ENCODE results near the gene KIAA1958.

Gene KIAA1958

DNA sequence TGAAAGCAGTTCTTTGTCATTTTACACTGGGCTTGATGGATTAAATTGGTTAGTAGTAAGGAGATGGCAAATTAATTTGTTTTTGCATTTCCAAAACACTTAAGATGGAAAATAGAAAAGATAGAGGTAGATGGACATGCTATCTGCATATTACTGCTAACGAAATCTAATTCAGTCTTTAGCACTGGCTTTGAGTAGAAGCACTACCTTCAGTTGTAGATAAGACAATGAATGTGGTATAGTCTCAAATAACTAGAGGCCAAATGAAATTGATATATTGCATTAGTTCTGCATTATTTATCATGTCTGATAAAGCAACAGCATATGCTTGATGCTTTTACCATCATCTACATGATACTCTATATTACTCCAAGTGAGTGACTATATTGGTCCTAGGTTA is 33.4 kb downstream of the KIAA1958 start:
- TF ChIP-seq, protein P1, sequence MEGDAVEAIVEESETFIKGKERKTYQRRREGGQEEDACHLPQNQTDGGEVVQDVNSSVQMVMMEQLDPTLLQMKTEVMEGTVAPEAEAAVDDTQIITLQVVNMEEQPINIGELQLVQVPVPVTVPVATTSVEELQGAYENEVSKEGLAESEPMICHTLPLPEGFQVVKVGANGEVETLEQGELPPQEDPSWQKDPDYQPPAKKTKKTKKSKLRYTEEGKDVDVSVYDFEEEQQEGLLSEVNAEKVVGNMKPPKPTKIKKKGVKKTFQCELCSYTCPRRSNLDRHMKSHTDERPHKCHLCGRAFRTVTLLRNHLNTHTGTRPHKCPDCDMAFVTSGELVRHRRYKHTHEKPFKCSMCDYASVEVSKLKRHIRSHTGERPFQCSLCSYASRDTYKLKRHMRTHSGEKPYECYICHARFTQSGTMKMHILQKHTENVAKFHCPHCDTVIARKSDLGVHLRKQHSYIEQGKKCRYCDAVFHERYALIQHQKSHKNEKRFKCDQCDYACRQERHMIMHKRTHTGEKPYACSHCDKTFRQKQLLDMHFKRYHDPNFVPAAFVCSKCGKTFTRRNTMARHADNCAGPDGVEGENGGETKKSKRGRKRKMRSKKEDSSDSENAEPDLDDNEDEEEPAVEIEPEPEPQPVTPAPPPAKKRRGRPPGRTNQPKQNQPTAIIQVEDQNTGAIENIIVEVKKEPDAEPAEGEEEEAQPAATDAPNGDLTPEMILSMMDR (IDR thresholded peaks at IDR 0.05; ENCODE audit: low read depth, low read length, missing control alignments): no peak
- no peak for DNase-seq (ENCODE audit: extremely low read depth, low read depth)

DNA sequence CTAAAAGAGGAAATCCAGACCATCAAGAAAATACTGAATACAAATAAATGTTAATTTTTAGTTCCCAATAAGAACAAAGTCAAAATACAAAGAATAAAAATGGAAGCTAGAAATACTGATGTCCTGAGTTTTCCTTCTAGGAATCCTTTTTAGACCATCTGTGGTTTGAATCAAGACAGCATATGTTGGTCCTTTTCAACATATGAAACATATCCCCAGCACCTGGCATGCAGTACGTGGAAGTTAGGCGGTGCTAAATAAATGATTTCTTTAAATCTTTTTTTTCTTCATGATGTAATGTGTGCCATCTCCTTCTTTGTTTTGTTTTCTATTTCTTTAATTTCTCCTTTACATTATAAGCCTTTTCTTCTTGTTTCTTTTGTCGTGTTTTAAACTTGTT is 34.0 kb downstream of the KIAA1958 start:
- no peak overlapping the region for H3K4me3 ChIP-seq (replicated peaks; ENCODE audit: low read depth, low read length)
- TF ChIP-seq, protein P1 (IDR thresholded peaks at IDR 0.05; ENCODE audit: low read depth, low read length, missing control alignments): no peak
- DNase-seq (ENCODE audit: extremely low read depth, low read depth): no peak

More for the DNA sequence above, 33.4 kb downstream of the KIAA1958 start:
- no peak overlapping the region for H3K4me3 ChIP-seq (replicated peaks; ENCODE audit: low read depth, low read length)

DNA sequence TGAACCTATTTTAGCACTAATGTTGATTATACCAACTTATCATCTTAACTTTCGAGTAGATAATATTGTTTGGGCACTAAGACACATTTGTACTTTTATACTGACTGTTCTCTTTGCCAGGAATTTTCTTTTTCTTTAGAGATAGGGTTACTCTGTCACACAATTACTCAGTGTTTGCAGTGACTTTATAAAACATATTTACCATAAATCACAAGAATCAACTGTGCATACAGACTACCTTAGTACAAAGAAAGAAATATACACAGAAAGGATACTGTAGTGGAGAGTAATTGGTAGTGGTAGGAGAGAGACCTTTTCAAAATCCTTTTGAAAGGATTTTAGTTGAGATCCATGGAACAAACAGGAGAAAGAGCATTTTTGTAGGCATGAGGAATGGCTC is 40.3 kb downstream of the KIAA1958 start:
- H3K4me3 ChIP-seq (replicated peaks; ENCODE audit: low read depth, low read length): no peak overlapping the region
- TF ChIP-seq, protein P1 (IDR thresholded peaks at IDR 0.05; ENCODE audit: low read depth, low read length, missing control alignments): no peak
- DNase-seq (ENCODE audit: extremely low read depth, low read depth): no peak

DNA sequence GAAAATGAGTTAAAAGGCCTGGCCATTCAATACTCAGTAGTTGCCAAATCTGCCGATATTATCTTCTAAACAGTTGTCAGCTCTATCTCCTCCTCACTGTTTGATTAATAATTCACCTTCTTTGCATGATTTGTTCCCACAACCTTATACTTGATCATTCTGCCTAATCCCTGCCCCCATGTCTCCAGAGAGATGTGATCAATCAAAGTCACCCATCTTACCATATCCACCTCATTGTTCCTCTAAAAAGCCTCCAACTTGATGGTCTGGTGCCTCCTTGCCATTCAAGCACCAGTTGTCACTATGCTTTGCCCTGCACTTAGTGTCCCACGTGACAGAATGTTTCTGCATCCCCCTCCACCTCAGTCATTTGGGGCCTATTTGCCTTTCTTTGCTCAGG is 41.3 kb downstream of the KIAA1958 start:
- no peak overlapping the region for H3K4me3 ChIP-seq (replicated peaks; ENCODE audit: low read depth, low read length)
- TF ChIP-seq, protein P1 (IDR thresholded peaks at IDR 0.05; ENCODE audit: low read depth, low read length, missing control alignments): no peak
- DNase-seq (ENCODE audit: extremely low read depth, low read depth): no peak

DNA sequence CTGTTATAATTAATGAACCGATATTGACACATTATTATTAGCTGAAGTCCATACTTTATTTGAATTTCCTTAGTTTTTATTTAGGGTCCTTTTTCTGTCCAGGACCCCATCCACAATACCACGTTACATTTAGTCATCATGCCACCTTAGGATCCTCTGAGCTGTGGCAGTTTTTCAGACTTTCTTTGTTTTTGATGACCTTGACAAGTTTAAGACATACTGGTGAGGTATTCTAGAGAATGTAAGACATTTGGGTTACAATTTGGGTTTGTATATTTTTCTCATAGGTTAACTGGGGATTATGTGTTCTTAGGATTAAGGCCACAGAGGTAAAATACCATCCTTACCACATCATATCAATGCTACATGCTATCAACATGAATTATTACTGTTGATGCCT is 42.7 kb downstream of the KIAA1958 start:
- TF ChIP-seq, protein P1 (IDR thresholded peaks at IDR 0.05; ENCODE audit: low read depth, low read length, missing control alignments): no peak
- no peak overlapping the region for H3K4me3 ChIP-seq (replicated peaks; ENCODE audit: low read depth, low read length)
- no peak for DNase-seq (ENCODE audit: extremely low read depth, low read depth)

DNA sequence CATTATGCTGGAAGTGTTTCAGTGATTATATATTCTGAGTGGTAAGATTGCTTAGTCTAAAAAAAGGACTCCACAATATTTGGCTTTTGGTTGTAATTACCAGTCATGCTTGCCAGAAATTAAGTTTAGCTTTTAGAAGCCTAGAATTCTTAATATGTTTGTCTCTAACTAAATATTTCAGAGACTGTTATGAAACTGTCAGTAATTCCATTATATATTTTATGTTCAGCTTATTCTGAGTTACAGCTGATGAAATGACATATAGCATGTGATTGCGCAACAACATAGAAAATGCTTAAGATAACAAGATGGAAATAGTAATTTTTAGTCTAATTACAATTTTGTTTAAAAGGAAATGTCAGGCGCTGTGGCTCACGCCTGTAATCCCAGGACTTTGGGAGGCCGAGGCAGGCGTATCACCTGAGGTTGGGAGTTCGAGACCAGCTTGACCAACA is 44.2 kb downstream of the KIAA1958 start:
- no peak overlapping the region for H3K4me3 ChIP-seq (replicated peaks; ENCODE audit: low read depth, low read length)
- no peak for DNase-seq (ENCODE audit: extremely low read depth, low read depth)
- TF ChIP-seq, protein P1 (IDR thresholded peaks at IDR 0.05; ENCODE audit: low read depth, low read length, missing control alignments): no peak

DNA sequence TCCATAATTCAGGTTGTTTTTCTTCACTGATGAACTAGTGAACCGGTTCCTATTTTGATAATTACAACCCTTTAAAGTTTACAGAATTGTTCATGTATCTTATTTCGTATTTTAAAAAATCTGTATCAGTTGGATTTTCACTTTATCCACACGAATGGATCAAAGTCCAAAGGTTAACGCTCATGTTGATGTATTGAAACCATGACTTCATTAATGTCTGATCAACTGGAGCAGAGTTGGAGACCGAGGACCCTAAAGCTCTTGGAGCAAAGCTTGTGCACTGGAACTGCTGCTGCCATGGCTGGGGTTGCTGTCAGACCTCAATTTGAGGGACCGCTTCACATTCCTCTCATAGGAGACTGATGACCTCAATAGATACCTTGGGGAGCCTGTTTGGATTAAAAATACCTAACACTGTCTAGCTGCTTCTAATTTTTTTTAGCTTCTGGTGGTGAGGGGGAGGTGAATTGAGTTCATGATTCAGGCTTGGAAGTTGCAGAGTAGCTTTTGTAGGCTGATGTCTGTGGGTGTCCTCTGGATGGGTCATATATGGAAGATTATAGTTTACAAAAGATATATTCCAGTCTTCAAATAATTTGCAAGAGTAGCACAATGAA is 45.1 kb downstream of the KIAA1958 start:
- TF ChIP-seq, protein P1 (IDR thresholded peaks at IDR 0.05; ENCODE audit: low read depth, low read length, missing control alignments): no peak
- DNase-seq (ENCODE audit: extremely low read depth, low read depth): no peak
- no peak overlapping the region for H3K4me3 ChIP-seq (replicated peaks; ENCODE audit: low read depth, low read length)
